Astrocyte (in vitro differentiated cells and primary cell): ENCODE measurements around the gene CMSS1. TPM values are rescaled to one million over a fixed set of nuclear protein-coding genes. Genes with fewer than 3 reads are reported as not detected.

Experiments
- DNase-seq: peaks from one replicate; pipeline ENCODE4 v3.0.0-alpha.2; 2010; ENCODE audit warnings: low read depth
- FAIRE-seq: peaks from 2 replicates; lab custom pipeline; 2011; peaks lifted over from hg19 to GRCh38; lab: Jason Lieb, UNC
- H2AFZ ChIP-seq: 2 replicates; pipeline ENCODE4 v1.6.0; 2012; ENCODE audit warnings: low read depth, low read length, inconsistent platforms
- H3K27ac ChIP-seq: 2 replicates; pipeline ENCODE4 v1.5.1; 2011; ENCODE audit warnings: low read depth, low read length, inconsistent platforms
- H3K27me3 ChIP-seq: 2 replicates; pipeline ENCODE4 v1.6.0; 2011; ENCODE audit warnings: low read length, inconsistent platforms; ENCODE audit not compliant: insufficient read depth
- H3K36me3 ChIP-seq: 2 replicates; pipeline ENCODE4 v1.5.1; 2011; ENCODE audit warnings: low read length, inconsistent platforms; ENCODE audit not compliant: insufficient read depth
- H3K4me1 ChIP-seq: 2 replicates; pipeline ENCODE4 v1.5.1; 2011; ENCODE audit warnings: low read length, inconsistent platforms; ENCODE audit not compliant: insufficient read depth
- H3K4me2 ChIP-seq: 2 replicates; pipeline ENCODE4 v1.6.0; 2012; ENCODE audit warnings: low read length, inconsistent platforms
- H3K4me3 ChIP-seq: 2 replicates; pipeline ENCODE4 v1.5.1; 2011; ENCODE audit warnings: low read depth, mild to moderate bottlenecking, low read length, inconsistent platforms; ENCODE audit not compliant: insufficient read depth
- H3K79me2 ChIP-seq: 2 replicates; pipeline ENCODE4 v1.6.0; 2012; ENCODE audit warnings: mild to moderate bottlenecking, low read length, inconsistent platforms; ENCODE audit not compliant: insufficient read depth
- H3K9ac ChIP-seq: 2 replicates; pipeline ENCODE4 v1.6.0; 2012; ENCODE audit warnings: mild to moderate bottlenecking, low read length, inconsistent platforms
- H3K9me3 ChIP-seq: 2 replicates; pipeline ENCODE4 v1.5.1; 2012; ENCODE audit warnings: low read depth, mild to moderate bottlenecking, low read length, inconsistent platforms; ENCODE audit not compliant: insufficient read depth
- H4K20me1 ChIP-seq: 2 replicates; pipeline ENCODE4 v1.6.0; 2012; ENCODE audit warnings: low read length, inconsistent platforms; ENCODE audit not compliant: insufficient read depth
- H3K27ac Mint-ChIP-seq: one replicate; pipeline ENCODE4 v1.8.0; 2021; ENCODE audit warnings: mild to moderate bottlenecking, mixed read lengths; ENCODE audit not compliant: unreplicated experiment
- H3K27me3 Mint-ChIP-seq: one replicate; pipeline ENCODE4 v1.8.0; 2021; ENCODE audit warnings: low read depth, mixed read lengths; ENCODE audit not compliant: unreplicated experiment
- H3K36me3 Mint-ChIP-seq: one replicate; pipeline ENCODE4 v1.8.0; 2021; ENCODE audit warnings: low read depth, mixed read lengths; ENCODE audit not compliant: unreplicated experiment
- H3K4me1 Mint-ChIP-seq: one replicate; pipeline ENCODE4 v1.8.0; 2021; ENCODE audit warnings: low read depth, mixed read lengths; ENCODE audit not compliant: unreplicated experiment
- H3K4me3 Mint-ChIP-seq: one replicate; pipeline ENCODE4 v1.8.0; 2021; ENCODE audit warnings: mild to moderate bottlenecking, moderate library complexity, mixed read lengths; ENCODE audit not compliant: unreplicated experiment
- H3K9me3 Mint-ChIP-seq: one replicate; pipeline ENCODE4 v1.8.0; 2021; ENCODE audit warnings: mild to moderate bottlenecking, mixed read lengths; ENCODE audit not compliant: unreplicated experiment
- CTCF ChIP-seq: IDR thresholded peaks from 2 replicates; pipeline ENCODE4 v1.5.1; 2011; ENCODE audit warnings: low read depth, mild to moderate bottlenecking, inconsistent platforms, low read length, moderate library complexity; ENCODE audit not compliant: insufficient read depth
- EZH2 ChIP-seq: IDR thresholded peaks from 2 replicates; pipeline ENCODE4 v1.6.1; 2012; ENCODE audit warnings: mild to moderate bottlenecking, low read length, inconsistent platforms; ENCODE audit not compliant: insufficient read depth
- total RNA-seq: library from RNA; stranded (reverse); gene quantifications from 2 replicates; pipeline ENCODE4 v1.2.1, GENCODE V29; 2021

Gene CMSS1
- total RNA-seq, 1 donor from 2014 or later: 12.5 TPM

GRCh38 chr3:100120012-100120411 lies 302.4 kb downstream of the CMSS1 start:
- Histone ChIP-seq H3K4me2 (no peak overlapping the region), H2AFZ (no peak overlapping the region), H3K4me3 (no peak overlapping the region), H3K36me3 (no peaks in the 10 kb centered on the region), H3K27ac (no peak overlapping the region), H3K9me3 (no peaks in the 10 kb centered on the region), H4K20me1 (no peaks in the 10 kb centered on the region), H3K9ac (no peak overlapping the region), H3K4me1 (no peaks in the 10 kb centered on the region), H3K79me2 (no peaks in the 10 kb centered on the region), H3K27me3 (no peaks in the 10 kb centered on the region)
- Mint-ChIP-seq H3K4me1 (peaks cover under 1% of the 10 kb centered on the region), H3K4me3 (no peak overlapping the region), H3K36me3 (peaks cover 2% of the 10 kb centered on the region), H3K9me3 (peaks cover 1% of the 10 kb centered on the region), H3K27me3 (no peaks in the 10 kb centered on the region), H3K27ac (no peak overlapping the region)
- DNase-seq: no peak
- FAIRE-seq: no peak
- TF ChIP-seq EZH2: no peak
- TF ChIP-seq CTCF: no peak

- Mint-ChIP-seq H3K4me1 (peaks cover 3% of the 10 kb centered on the region), H3K4me3 (no peak overlapping the region), H3K27me3 (no peaks in the 10 kb centered on the region), H3K36me3 (peaks cover 2% of the 10 kb centered on the region), H3K9me3 (peaks cover 1% of the 10 kb centered on the region), H3K27ac (no peak overlapping the region)
- Histone ChIP-seq H3K27me3 (no peaks in the 10 kb centered on the region), H2AFZ (no peak overlapping the region), H3K36me3 (no peaks in the 10 kb centered on the region), H3K4me1 (peaks cover 5% of the 10 kb centered on the region), H3K4me2 (no peak overlapping the region), H3K9me3 (no peaks in the 10 kb centered on the region), H3K79me2 (no peaks in the 10 kb centered on the region), H4K20me1 (no peaks in the 10 kb centered on the region), H3K9ac (no peak overlapping the region), H3K27ac (no peak overlapping the region), H3K4me3 (no peak overlapping the region)
- FAIRE-seq (no peak), DNase-seq (no peak)
- TF ChIP-seq EZH2: no peak
- no peak for TF ChIP-seq CTCF
Observed at GRCh38 chr3:100120693-100121092, 303.0 kb downstream of the CMSS1 start.

- H3K9me3 ChIP-seq: no peaks in the 10 kb centered on the region
- no peak overlapping the region for H3K4me3 ChIP-seq
- peaks cover 2% of the 10 kb centered on the region for H3K36me3 Mint-ChIP-seq
- H3K27me3 Mint-ChIP-seq: no peaks in the 10 kb centered on the region
- H3K4me1 Mint-ChIP-seq: peaks cover 3% of the 10 kb centered on the region
- no peak overlapping the region for H3K27ac ChIP-seq
- H3K27me3 ChIP-seq: no peaks in the 10 kb centered on the region
- H3K9ac ChIP-seq: no peak overlapping the region
- H3K4me2 ChIP-seq: no peak overlapping the region
- H3K79me2 ChIP-seq: no peaks in the 10 kb centered on the region
- peaks cover 5% of the 10 kb centered on the region for H3K4me1 ChIP-seq
- TF ChIP-seq EZH2 (no peak), CTCF (no peak)
- no peak overlapping the region for H3K4me3 Mint-ChIP-seq
- H3K36me3 ChIP-seq: no peaks in the 10 kb centered on the region
- H4K20me1 ChIP-seq: no peaks in the 10 kb centered on the region
- no peak overlapping the region for H2AFZ ChIP-seq
- DNase-seq: no peak
- peaks cover 1% of the 10 kb centered on the region for H3K9me3 Mint-ChIP-seq
- no peak for FAIRE-seq
- H3K27ac Mint-ChIP-seq: no peak overlapping the region
Observed at GRCh38 chr3:100122321-100122720, 304.7 kb downstream of the CMSS1 start.
